22Rv1 (cell line): ENCODE data around the gene TMEM45B.

ENCODE experiments used
- CTCF ChIP-seq: fragments of 450-650 bp; IDR thresholded peaks from 2 replicates; pipeline ENCODE4 v1.5.1; 2017; ENCODE audit warnings: mild to moderate bottlenecking
- ZFX ChIP-seq: fragments of 450-650 bp; IDR thresholded peaks from 2 replicates; pipeline ENCODE4 v1.6.1; 2017; ENCODE audit warnings: antibody characterized with exemption, borderline replicate concordance

GRCh38 chr11:129813231-129813791 lies 2.3 kb upstream of the TMEM45B start:
- no peak for TF ChIP-seq CTCF
- TF ChIP-seq ZFX: no peak
